Motor neuron (in vitro differentiated cells): Measurements from ENCODE around the gene ZFYVE28. TPM values are rescaled to one million over a fixed set of nuclear protein-coding genes. Genes with fewer than 3 reads are reported as not detected.

Experiments
- ATAC-seq, 8 experiments: fragments of 200-7000 bp; cut with Tn5 transposase; replicated peaks in 6 of 8; 2 replicates each; pipeline ENCODE4 v1.8.0; 2021; ENCODE audit warnings: mild to moderate bottlenecking in 8 of 8, moderate library complexity in 8 of 8
- H3K27ac ChIP-seq, 2 donors: fragments of 250-450 bp; sonication (Bioruptor Pico); 2 replicates each; pipeline ENCODE4 v1.9.0; 2021; ENCODE audit warnings: antibody characterized with exemption in 2 of 2, mild to moderate bottlenecking in 2 of 2, moderate library complexity in 1 of 2
- H3K4me1 ChIP-seq, 2 donors: fragments of 250-450 bp; sonication (Bioruptor Pico); replicated peaks in 1 of 2; 2 replicates each; pipeline ENCODE4 v1.6.1; 2021; ENCODE audit warnings: antibody characterized with exemption in 2 of 2, mild to moderate bottlenecking in 2 of 2, moderate library complexity in 1 of 2
- H3K4me3 ChIP-seq, 5 donors: fragments of 250-450 bp; sonication (Bioruptor Pico); 2 replicates each; pipeline ENCODE4 v1.9.0; 2021; ENCODE audit warnings: antibody characterized with exemption in 5 of 5, mild to moderate bottlenecking in 5 of 5, moderate library complexity in 4 of 5
- WGBS, 10 experiments: fragments of 450-650 bp; shearing (Covaris generic); methylation state at CpG; one replicate each; pipeline ENCODE4 v1.0.0; 2022; 5-methylcytosine and 5-hydroxymethylcytosine counted together
- in situ Hi-C, 9 experiments: fragments of 400-800 bp; cut with MboI; loops; one replicate each; pipeline ENCODE4 v1.15.0; 2021; ENCODE audit warnings: low sequenced_read_pairs in 9 of 9, low pct_unique_long_range_greater_than_20kb in 2 of 9; ENCODE audit not compliant: unreplicated experiment in 9 of 9
- total RNA-seq, 8 experiments: library from RNA; unstranded; fragments of 300-600 nt; gene quantifications; 2 replicates each; pipeline versions ENCODE4 v1.2.3 to v1.2.4, GENCODE V29; 2022

ZFYVE28 gene
- total RNA-seq, 8 experiments from 2014 or later = 1.1 to 8.2 (median 4.3) TPM

GRCh38 chr4:2322841-2323240 lies 95.6 kb downstream of the ZFYVE28 start:
- ATAC-seq = no peak
- in situ Hi-C loops = no loop called here
- Histone ChIP-seq H3K4me3 (no peak overlapping the region), H3K27ac (no peak overlapping the region), H3K4me1 (no peaks in the 10 kb centered on the region)
- WGBS, 10 experiments = 20 to 89% (median 73%) methylated on average over 1 to 13 of the region's 13 CpGs

- 20 to 100% (median 79%) methylated on average over 1 to 6 of the region's 10 CpGs; no CpG with 5 or more reads in 4 of the 10 experiments for WGBS, 10 experiments
- no peak for ATAC-seq
- in situ Hi-C loops = no loop called here
- Histone ChIP-seq H3K4me1 (no peaks in the 10 kb centered on the region), H3K4me3 (no peak overlapping the region), H3K27ac (no peak overlapping the region)
These were observed 96.2 kb downstream of the ZFYVE28 start for GRCh38 chr4:2322227-2322626.

GRCh38 chr4:2321279-2322196 lies 96.9 kb downstream of the ZFYVE28 start:
- H3K27ac ChIP-seq = no peak overlapping the region
- in situ Hi-C loops = no loop called here
- 0 to 87% (median 63%) methylated on average over 1 to 9 of the region's 22 CpGs; no CpG with 5 or more reads in 5 of the 10 experiments for WGBS, 10 experiments
- H3K4me3 ChIP-seq = no peak overlapping the region
- no peak for ATAC-seq
- H3K4me1 ChIP-seq = no peaks in the 10 kb centered on the region

- Histone ChIP-seq H3K4me1 (no peaks in the 10 kb centered on the region), H3K4me3 (no peak overlapping the region), H3K27ac (no peak overlapping the region)
- whole genome bisulfite sequencing, 10 experiments = 0 to 100% (median 40%) methylated on average over 1 to 2 of the region's 11 CpGs; no CpG with 5 or more reads in 7 of the 10 experiments
- ATAC-seq = no peak
- in situ Hi-C loops = no loop called here
These were observed 97.7 kb downstream of the ZFYVE28 start for GRCh38 chr4:2320746-2321145.

- H3K4me1 ChIP-seq = no peaks in the 10 kb centered on the region
- no peak overlapping the region for H3K4me3 ChIP-seq
- ATAC-seq = no peak
- 93 to 100% (median 96%) methylated on average over 4 to 7 of the region's 18 CpGs; no CpG with 5 or more reads in 7 of the 10 experiments for WGBS, 10 experiments
- in situ Hi-C loops = no loop called here
- H3K27ac ChIP-seq = no peak overlapping the region
These were observed 98.3 kb downstream of the ZFYVE28 start for GRCh38 chr4:2320152-2320551.

GRCh38 chr4:2318885-2319284 lies 99.6 kb downstream of the ZFYVE28 start:
- Histone ChIP-seq H3K4me3 (no peak overlapping the region), H3K4me1 (no peaks in the 10 kb centered on the region), H3K27ac (no peak overlapping the region)
- in situ Hi-C loops = no loop called here
- 94 to 95% methylated on average over 3 to 6 of the region's 10 CpGs; no CpG with 5 or more reads in 8 of the 10 experiments for WGBS, 10 experiments
- no peak for ATAC-seq

- Histone ChIP-seq H3K27ac (no peak overlapping the region), H3K4me3 (no peak overlapping the region), H3K4me1 (no peaks in the 10 kb centered on the region)
- ATAC-seq = no peak
- 100% methylated on average over 1 to 2 of the region's 12 CpGs; no CpG with 5 or more reads in 7 of the 10 experiments for WGBS, 10 experiments
- in situ Hi-C loops = no loop called here
These were observed 100.0 kb downstream of the ZFYVE28 start for GRCh38 chr4:2318476-2318875.

- Histone ChIP-seq H3K4me3 (no peak overlapping the region), H3K27ac (no peak overlapping the region), H3K4me1 (no peaks in the 10 kb centered on the region)
- ATAC-seq = no peak
- WGBS, 10 experiments = 8 to 83% (median 47%) methylated on average over 1 to 5 of the region's 5 CpGs; no CpG with 5 or more reads in 4 of the 10 experiments
- in situ Hi-C loops = no loop called here
These were observed 105.1 kb downstream of the ZFYVE28 start for GRCh38 chr4:2313366-2313765.

- in situ Hi-C loops = no loop called here
- no peak for ATAC-seq
- no peak overlapping the region for H3K27ac ChIP-seq
- no peak overlapping the region for H3K4me3 ChIP-seq
- 80 to 100% (median 91%) methylated on average over 1 to 10 of the region's 10 CpGs for WGBS, 10 experiments
- H3K4me1 ChIP-seq = no peaks in the 10 kb centered on the region
These were observed 111.6 kb downstream of the ZFYVE28 start for GRCh38 chr4:2306773-2307410.

- in situ Hi-C loops = no loop called here
- no peaks in the 10 kb centered on the region for H3K4me1 ChIP-seq
- H3K27ac ChIP-seq = no peak overlapping the region
- H3K4me3 ChIP-seq = no peak overlapping the region
- ATAC-seq = peak in 1 of 8 experiments; percentile 67
- 36 to 100% (median 94%) methylated on average over 1 to 7 of the region's 11 CpGs for WGBS, 10 experiments
These were observed 112.5 kb downstream of the ZFYVE28 start for GRCh38 chr4:2305766-2306501.

- Histone ChIP-seq H3K4me3 (no peak overlapping the region), H3K4me1 (no peaks in the 10 kb centered on the region), H3K27ac (no peak overlapping the region)
- in situ Hi-C loops = no loop called here
- WGBS, 10 experiments = 70 to 100% (median 90%) methylated on average over 1 to 10 of the region's 41 CpGs; no CpG with 5 or more reads in 5 of the 10 experiments
- no peak for ATAC-seq
These were observed 113.4 kb downstream of the ZFYVE28 start for GRCh38 chr4:2304877-2305561.

- WGBS, 10 experiments = 91 to 100% (median 100%) methylated on average over 1 to 4 of the region's 32 CpGs; no CpG with 5 or more reads in 7 of the 10 experiments
- no peaks in the 10 kb centered on the region for H3K4me1 ChIP-seq
- in situ Hi-C loops = no loop called here
- H3K4me3 ChIP-seq = no peak overlapping the region
- no peak overlapping the region for H3K27ac ChIP-seq
- ATAC-seq = no peak
These were observed 114.0 kb downstream of the ZFYVE28 start for GRCh38 chr4:2304321-2304876.
